Naive B cell (primary cell): ENCODE measurements around the gene R3HDM4. TPM values are rescaled to one million over a fixed set of nuclear protein-coding genes. Genes with fewer than 3 reads are reported as not detected.

ENCODE experiments used
- ATAC-seq, 2 donors: fragments of 150-1000 bp; cut with Tn5 transposase; 2 replicates each; pipeline ENCODE4 v1.10.0; 2021; ENCODE audit warnings: low read depth in 2 of 2, mild to moderate bottlenecking in 2 of 2, moderate library complexity in 2 of 2
- DNase-seq: peaks from one replicate; pipeline ENCODE4 v3.0.0; 2022
- H3K27ac Mint-ChIP-seq, 6 donors: one replicate each; pipeline ENCODE4 v1.8.0; 2020 to 2022; ENCODE audit warnings: mild to moderate bottlenecking in 6 of 6, mixed read lengths in 6 of 6, moderate library complexity in 5 of 6, inconsistent platforms in 2 of 6
- H3K27me3 Mint-ChIP-seq, 3 donors: one replicate each; pipeline ENCODE4 v1.8.0; 2021 to 2022; ENCODE audit warnings: mixed read lengths in 3 of 3, mild to moderate bottlenecking in 1 of 3
- H3K36me3 Mint-ChIP-seq, 2 donors: one replicate each; pipeline ENCODE4 v1.8.0; 2020 to 2022; ENCODE audit warnings: mixed read lengths in 2 of 2, inconsistent platforms in 1 of 2, mild to moderate bottlenecking in 1 of 2
- H3K4me1 Mint-ChIP-seq, 3 donors: one replicate each; pipeline ENCODE4 v1.8.0; 2020 to 2022; ENCODE audit warnings: mixed read lengths in 3 of 3, inconsistent platforms in 1 of 3, mild to moderate bottlenecking in 1 of 3, moderate library complexity in 1 of 3
- H3K4me3 Mint-ChIP-seq, 8 donors: one replicate each; pipeline ENCODE4 v1.8.0; 2020 to 2022; ENCODE audit warnings: mild to moderate bottlenecking in 8 of 8, mixed read lengths in 8 of 8, moderate library complexity in 8 of 8, inconsistent platforms in 2 of 8
- H3K9me3 Mint-ChIP-seq, 7 donors: one replicate each; pipeline ENCODE4 v1.8.0; 2020 to 2022; ENCODE audit warnings: mixed read lengths in 7 of 7, mild to moderate bottlenecking in 5 of 7, inconsistent platforms in 2 of 7, moderate library complexity in 1 of 7
- polyA plus RNA-seq, 6 donors: library from polyadenylated mRNA; unstranded; fragments of 300-500 nt; fragmentation: Illumina TruSeq; gene quantifications; one replicate each; pipeline ENCODE4 v1.2.3, GENCODE V29; 2021; ENCODE audit warnings: low read depth in 6 of 6

The R3HDM4 gene
- polyA plus RNA-seq, 6 donors from 2014 or later = 162 to 209 (median 175) TPM

- no peaks in the 10 kb centered on the region for H3K36me3 Mint-ChIP-seq
- DNase-seq (no peak), ATAC-seq (peak in 1 of 2 donors; percentile 13)
- H3K9me3 Mint-ChIP-seq = no peaks in the 10 kb centered on the region
- peaks cover 12 to 27% (median 26%) of the 10 kb centered on the region in 3 donors for H3K4me1 Mint-ChIP-seq
- peak overlapping the region in 2 of 6 donors; percentile 47 to 75 for H3K27ac Mint-ChIP-seq
- no peaks in the 10 kb centered on the region for H3K27me3 Mint-ChIP-seq
- peak overlapping the region in 6 of 8 donors; percentile 32 to 71 (median 56) for H3K4me3 Mint-ChIP-seq
Observed at GRCh38 chr19:952680-953444, 39.8 kb upstream of the R3HDM4 start.

GRCh38 chr19:952049-952679, 39.1 kb upstream of the R3HDM4 start:
- Mint-ChIP-seq H3K9me3 (no peaks in the 10 kb centered on the region), H3K4me1 (peaks cover 18 to 34% (median 33%) of the 10 kb centered on the region in 3 donors), H3K27ac (peak overlapping the region in 4 of 6 donors; percentile 33 to 75 (median 50)), H3K4me3 (peak overlapping the region in 4 of 8 donors; percentile 35 to 55 (median 42)), H3K36me3 (no peaks in the 10 kb centered on the region), H3K27me3 (no peaks in the 10 kb centered on the region)
- DNase-seq = no peak
- no peak for ATAC-seq

- ATAC-seq = no peak
- no peak for DNase-seq
- Mint-ChIP-seq H3K27ac (peak overlapping the region; percentile 52 to 89 (median 68)), H3K4me1 (peaks cover 20 to 41% (median 35%) of the 10 kb centered on the region in 3 donors), H3K27me3 (no peaks in the 10 kb centered on the region), H3K9me3 (no peaks in the 10 kb centered on the region), H3K36me3 (no peaks in the 10 kb centered on the region), H3K4me3 (peak overlapping the region in 6 of 8 donors; percentile 12 to 84 (median 38))
Observed at GRCh38 chr19:950352-951066, 37.5 kb upstream of the R3HDM4 start.

- Mint-ChIP-seq H3K27me3 (no peaks in the 10 kb centered on the region), H3K27ac (peak overlapping the region in 5 of 6 donors; percentile 80 to 97 (median 85)), H3K4me1 (peaks cover 20 to 43% (median 40%) of the 10 kb centered on the region in 3 donors), H3K36me3 (no peaks in the 10 kb centered on the region), H3K9me3 (peaks cover 0 to 2% (median 0%) of the 10 kb centered on the region in 7 donors), H3K4me3 (peak overlapping the region in 3 of 8 donors; percentile 62 to 71 (median 71))
- no peak for ATAC-seq
- no peak for DNase-seq
Observed at GRCh38 chr19:948842-949496, 36.0 kb upstream of the R3HDM4 start.

- H3K4me3 Mint-ChIP-seq = peak overlapping the region; percentile 62 to 85 (median 76)
- H3K27me3 Mint-ChIP-seq = no peaks in the 10 kb centered on the region
- no peaks in the 10 kb centered on the region for H3K36me3 Mint-ChIP-seq
- peak; percentile 96 for DNase-seq
- H3K9me3 Mint-ChIP-seq = peaks cover 0 to 2% (median 0%) of the 10 kb centered on the region in 7 donors
- ATAC-seq = peak; percentile 86 to 89
- peaks cover 12 to 35% (median 31%) of the 10 kb centered on the region in 3 donors for H3K4me1 Mint-ChIP-seq
- H3K27ac Mint-ChIP-seq = peak overlapping the region; percentile 97 to 99 (median 99)
Observed at GRCh38 chr19:947707-948539, 34.9 kb upstream of the R3HDM4 start.

GRCh38 chr19:947090-947706, 34.2 kb upstream of the R3HDM4 start:
- H3K4me1 Mint-ChIP-seq = peaks cover 12 to 34% (median 29%) of the 10 kb centered on the region in 3 donors
- ATAC-seq (peak in 1 of 2 donors; percentile 32), DNase-seq (no peak)
- H3K4me3 Mint-ChIP-seq = peak overlapping the region; percentile 62 to 85 (median 76)
- H3K27ac Mint-ChIP-seq = peak overlapping the region; percentile 97 to 99 (median 99)
- H3K27me3 Mint-ChIP-seq = no peaks in the 10 kb centered on the region
- peaks cover 0 to 2% (median 0%) of the 10 kb centered on the region in 7 donors for H3K9me3 Mint-ChIP-seq
- H3K36me3 Mint-ChIP-seq = no peaks in the 10 kb centered on the region

- peaks cover 17 to 38% (median 34%) of the 10 kb centered on the region in 3 donors for H3K4me1 Mint-ChIP-seq
- no peaks in the 10 kb centered on the region for H3K36me3 Mint-ChIP-seq
- peak overlapping the region in 3 of 6 donors; percentile 73 to 97 (median 76) for H3K27ac Mint-ChIP-seq
- no peak for ATAC-seq
- DNase-seq = no peak
- no peak overlapping the region for H3K4me3 Mint-ChIP-seq
- peaks cover 0 to 2% (median 0%) of the 10 kb centered on the region in 7 donors for H3K9me3 Mint-ChIP-seq
- no peaks in the 10 kb centered on the region for H3K27me3 Mint-ChIP-seq
Observed at GRCh38 chr19:945401-946252, 32.6 kb upstream of the R3HDM4 start.

GRCh38 chr19:944663-945241, 31.7 kb upstream of the R3HDM4 start:
- peak overlapping the region; percentile 76 to 97 (median 86) for H3K27ac Mint-ChIP-seq
- peaks cover 0 to 2% (median 0%) of the 10 kb centered on the region in 7 donors for H3K9me3 Mint-ChIP-seq
- H3K36me3 Mint-ChIP-seq = no peaks in the 10 kb centered on the region
- DNase-seq (no peak), ATAC-seq (no peak)
- no peak overlapping the region for H3K4me3 Mint-ChIP-seq
- no peaks in the 10 kb centered on the region for H3K27me3 Mint-ChIP-seq
- peaks cover 24 to 43% (median 39%) of the 10 kb centered on the region in 3 donors for H3K4me1 Mint-ChIP-seq

GRCh38 chr19:944171-944567, 31.1 kb upstream of the R3HDM4 start:
- Mint-ChIP-seq H3K4me3 (peak overlapping the region in 1 of 8 donors; percentile 45), H3K4me1 (peaks cover 28 to 45% (median 43%) of the 10 kb centered on the region in 3 donors), H3K27ac (peak overlapping the region in 4 of 6 donors; percentile 33 to 97 (median 90)), H3K36me3 (no peaks in the 10 kb centered on the region), H3K27me3 (no peaks in the 10 kb centered on the region), H3K9me3 (peaks cover 0 to 2% (median 0%) of the 10 kb centered on the region in 7 donors)
- DNase-seq (peak; percentile 42), ATAC-seq (no peak)

GRCh38 chr19:943551-944170, 30.6 kb upstream of the R3HDM4 start:
- DNase-seq (no peak), ATAC-seq (no peak)
- Mint-ChIP-seq H3K27me3 (no peaks in the 10 kb centered on the region), H3K27ac (peak overlapping the region in 5 of 6 donors; percentile 49 to 97 (median 96)), H3K4me1 (peaks cover 28 to 43% (median 40%) of the 10 kb centered on the region in 3 donors), H3K36me3 (no peaks in the 10 kb centered on the region), H3K9me3 (peaks cover 0 to 2% (median 0%) of the 10 kb centered on the region in 7 donors), H3K4me3 (peak overlapping the region in 4 of 8 donors; percentile 45 to 57 (median 49))
